Measurements from ENCODE around the gene SLC35E4.
"Not testable (repeated sequence)": the region's sequence is repeated elsewhere in the genome, so short reads cannot be mapped to it uniquely, and the experiment has no call there.

The SLC35E4 gene

DNA sequence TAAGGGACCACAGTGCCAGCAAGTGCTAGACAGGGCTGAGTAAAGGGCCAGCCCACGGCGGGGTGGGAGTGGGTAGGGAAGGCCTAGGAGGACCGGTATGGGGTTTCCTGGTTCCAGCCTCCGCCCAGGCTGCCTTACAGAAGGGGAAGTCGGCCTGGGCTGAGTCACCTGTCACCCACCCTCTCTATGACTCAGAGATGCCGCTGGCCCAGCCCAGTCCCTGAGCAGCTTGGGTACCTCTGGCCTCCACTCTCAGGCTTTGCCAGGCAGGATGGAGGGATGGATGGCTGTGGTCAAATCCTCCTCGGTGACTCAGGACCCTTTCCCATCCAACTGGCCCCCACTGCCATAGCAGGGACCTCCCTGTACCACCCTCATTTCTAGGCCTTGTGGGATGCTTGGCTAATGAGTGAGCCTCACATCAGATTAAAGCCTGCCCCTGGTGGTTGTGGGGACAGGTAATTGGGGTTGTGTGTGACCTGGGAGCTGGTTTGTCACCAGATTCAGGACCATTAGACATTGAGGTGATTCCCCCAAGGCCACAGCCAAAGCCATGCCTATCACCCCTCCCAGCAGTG is 13.9 kb downstream of the SLC35E4 start:
- peak; percentile 66 to 85 for DNase-seq (ENCODE audit: low read depth in 1 of 2, low spot score in 1 of 2)

DNA sequence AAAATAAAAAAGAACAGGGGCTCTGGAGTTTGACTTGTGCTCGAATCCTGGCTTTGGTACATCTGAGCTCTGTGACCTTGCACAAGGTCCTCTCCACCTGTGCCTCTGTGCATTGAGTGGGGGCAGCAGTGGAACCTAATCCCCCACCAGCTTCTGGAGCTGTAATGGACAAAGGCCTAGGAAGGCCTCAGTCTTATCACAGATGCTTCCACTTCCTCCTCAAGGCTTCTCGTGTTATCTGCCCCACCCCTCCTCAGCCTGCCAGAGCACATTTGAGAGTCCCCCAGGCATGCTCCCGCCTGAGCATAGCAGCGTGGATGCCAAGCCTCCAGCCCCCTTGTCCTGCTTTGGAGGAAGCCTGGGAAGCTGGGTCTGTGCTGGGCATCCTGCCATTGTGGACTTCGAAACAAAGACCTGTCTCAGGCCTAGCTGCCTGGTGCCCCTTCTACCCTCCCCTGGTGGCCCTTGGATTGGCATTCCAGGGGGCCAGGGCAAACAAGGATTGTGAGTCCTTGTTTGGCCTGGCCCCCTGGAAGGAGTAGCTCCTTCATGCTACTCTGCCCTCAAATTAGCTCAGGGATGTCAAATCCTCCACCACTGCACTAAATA is 15.0 kb downstream of the SLC35E4 start:
- DNase-seq (ENCODE audit: low read depth in 1 of 2, low spot score in 1 of 2) = no peak

DNA sequence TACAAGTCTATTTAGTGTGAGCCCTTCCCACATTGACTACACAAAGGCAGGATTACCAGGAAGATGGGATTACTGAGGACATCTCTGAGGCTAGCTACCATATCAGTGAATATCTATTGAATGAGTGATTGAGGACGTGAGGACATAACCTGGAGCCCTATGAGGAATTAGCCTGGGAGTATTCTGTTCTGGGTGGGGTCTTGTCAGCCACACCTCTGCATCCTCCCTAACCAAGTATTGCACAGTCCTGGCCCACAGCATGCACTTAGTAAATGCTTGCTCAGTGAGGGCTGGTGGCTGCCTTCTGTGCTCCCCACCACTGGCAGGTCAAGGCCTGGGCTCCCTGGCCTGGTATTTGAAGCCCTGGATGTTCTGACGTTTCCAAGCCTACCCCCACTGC is 17.3 kb downstream of the SLC35E4 start:
- no peak for DNase-seq (ENCODE audit: low read depth in 1 of 2, low spot score in 1 of 2)

DNA sequence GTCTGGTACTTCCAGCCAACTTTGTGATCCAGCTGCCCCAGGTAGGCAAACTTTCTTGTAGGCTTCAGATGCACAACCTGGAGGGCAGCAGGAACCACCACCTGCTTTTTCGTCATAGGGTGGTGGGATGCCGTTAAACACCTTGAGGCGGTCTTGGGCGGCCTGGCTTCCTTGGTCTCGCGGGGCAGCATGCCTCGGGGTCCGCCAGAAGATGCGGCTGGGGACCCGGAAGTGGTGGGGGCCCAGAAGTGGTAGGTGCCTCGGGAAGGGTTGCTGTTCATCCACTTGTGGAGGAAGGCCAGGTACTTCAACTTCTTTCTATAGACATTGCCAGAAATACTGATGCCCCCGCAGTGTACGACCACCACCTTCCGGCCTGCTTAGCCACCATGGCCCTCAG is 18.8 kb downstream of the SLC35E4 start:
- DNase-seq (ENCODE audit: low read depth in 1 of 2, low spot score in 1 of 2) = no peak

DNA sequence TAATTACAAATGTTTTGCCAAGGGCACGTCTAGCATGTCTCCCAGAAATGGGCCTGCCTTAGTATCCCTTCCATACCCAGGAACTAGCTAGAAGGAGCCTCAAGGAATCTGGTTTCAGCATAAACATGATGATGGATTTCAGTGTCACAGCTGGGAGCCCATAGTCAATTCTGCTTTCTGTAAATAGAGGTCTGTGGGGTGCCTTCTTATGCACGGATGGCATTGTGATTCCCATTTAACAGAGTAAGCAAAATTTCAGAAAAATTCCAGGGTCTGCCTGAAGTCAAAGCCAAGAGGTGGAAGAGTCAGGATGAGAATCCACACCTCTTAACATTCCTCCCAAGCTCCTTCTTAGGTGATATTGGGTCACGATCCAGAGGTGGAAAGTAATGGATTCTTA is 20.0 kb downstream of the SLC35E4 start:
- DNase-seq (ENCODE audit: low read depth in 1 of 2, low spot score in 1 of 2) = no peak

DNA sequence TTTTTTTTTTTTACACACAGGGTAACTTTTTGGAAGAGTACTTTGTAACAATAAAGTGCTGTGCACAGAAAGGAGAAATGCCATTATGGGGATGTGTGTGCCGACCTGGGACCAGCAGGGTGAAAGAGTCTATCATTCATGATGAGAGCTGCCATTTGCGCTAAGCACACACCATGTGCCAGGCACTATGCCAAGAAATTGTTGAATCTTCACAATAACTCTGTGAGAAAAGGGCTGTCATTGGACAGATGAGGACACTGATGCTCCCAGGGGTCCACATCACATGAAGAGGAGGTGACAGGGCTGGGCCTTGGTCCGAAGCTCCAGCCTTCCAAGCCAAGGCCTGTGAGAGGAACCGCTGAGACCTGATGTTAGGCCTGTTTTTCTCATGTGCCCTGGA is 26.5 kb downstream of the SLC35E4 start:
- no peak for DNase-seq (ENCODE audit: low read depth in 1 of 2, low spot score in 1 of 2)

DNA sequence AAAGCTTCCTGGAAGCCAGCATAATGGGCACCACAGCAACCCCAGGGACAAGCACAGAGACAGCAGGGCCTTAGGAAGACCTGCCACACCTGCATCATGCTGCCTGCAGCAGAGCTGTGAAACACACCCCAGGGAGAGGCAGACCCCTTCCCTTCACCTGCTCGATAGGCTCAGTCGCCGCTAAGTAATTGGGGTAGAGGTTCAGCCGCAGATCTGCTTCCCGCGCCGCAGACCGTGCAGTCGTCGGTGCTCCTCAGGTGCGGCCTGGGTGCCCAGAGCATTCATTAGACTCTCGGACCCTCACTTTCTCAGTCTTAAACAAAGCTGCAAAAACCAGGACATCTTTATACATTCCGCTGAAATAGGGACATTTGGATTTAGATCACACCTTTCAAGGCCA is 29.2 kb downstream of the SLC35E4 start:
- DNase-seq (ENCODE audit: low read depth in 1 of 2, low spot score in 1 of 2) = no peak

DNA sequence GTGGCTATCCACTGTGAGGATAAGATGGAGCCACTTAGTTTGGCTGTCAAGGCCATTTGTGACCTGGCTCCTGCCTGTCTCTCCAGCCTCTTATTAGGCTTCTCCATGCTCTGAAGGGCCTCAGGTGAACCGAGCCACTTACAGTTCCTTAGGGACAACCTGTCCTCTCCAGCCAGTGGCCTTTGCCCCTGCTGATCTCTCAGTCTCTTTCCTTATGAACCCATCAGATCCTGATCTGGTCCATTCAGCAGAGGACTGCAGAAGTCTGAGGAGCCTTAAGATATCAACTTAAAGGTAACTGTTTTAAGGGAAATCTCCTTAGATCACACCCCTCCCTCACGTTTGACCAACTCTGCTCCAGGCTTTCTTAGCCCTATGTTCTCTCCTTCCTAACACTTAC is 29.7 kb downstream of the SLC35E4 start:
- DNase-seq (ENCODE audit: low read depth in 1 of 2, low spot score in 1 of 2) = no peak

DNA sequence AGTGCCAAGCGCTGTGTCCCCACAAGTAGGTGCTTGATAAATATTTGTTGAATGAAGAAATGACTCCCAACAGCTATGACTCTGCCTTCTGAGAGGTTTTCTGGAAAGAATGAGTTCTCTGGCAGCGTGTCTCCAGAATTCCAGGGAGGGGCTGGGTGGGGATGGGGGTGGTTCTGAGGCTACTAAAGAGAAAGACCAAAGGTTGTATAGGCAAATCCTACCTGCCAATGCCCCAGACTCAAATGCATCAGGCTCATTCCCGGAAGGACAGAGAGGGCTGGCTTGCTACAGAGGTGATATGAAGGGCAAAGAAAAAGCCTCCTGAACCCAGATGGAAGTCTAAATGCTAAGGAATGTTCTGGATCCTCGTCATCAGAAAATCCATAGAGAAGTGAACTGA is 30.2 kb downstream of the SLC35E4 start:
- DNase-seq (ENCODE audit: low read depth in 1 of 2, low spot score in 1 of 2) = no peak

DNA sequence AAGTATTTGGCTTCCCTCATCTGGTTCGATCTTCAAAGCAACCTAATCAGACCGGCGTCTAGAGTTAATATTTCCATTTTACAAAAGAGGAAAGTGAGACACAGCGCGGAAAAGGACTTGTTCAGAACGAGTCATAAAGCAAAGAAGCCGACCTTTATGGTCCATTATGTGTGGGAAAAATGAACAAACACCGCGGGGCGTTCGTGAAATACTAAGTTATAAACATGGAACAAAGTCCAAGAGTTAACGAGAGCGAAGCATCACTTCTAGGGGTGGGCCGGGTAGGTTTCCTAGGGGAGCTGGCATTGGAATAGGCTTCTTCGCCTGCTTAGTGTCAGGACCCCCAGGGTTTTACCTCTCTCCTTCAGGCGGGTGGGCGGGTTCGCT is 31.5 kb downstream of the SLC35E4 start:
- no peak for DNase-seq (ENCODE audit: low read depth in 1 of 2, low spot score in 1 of 2)

DNA sequence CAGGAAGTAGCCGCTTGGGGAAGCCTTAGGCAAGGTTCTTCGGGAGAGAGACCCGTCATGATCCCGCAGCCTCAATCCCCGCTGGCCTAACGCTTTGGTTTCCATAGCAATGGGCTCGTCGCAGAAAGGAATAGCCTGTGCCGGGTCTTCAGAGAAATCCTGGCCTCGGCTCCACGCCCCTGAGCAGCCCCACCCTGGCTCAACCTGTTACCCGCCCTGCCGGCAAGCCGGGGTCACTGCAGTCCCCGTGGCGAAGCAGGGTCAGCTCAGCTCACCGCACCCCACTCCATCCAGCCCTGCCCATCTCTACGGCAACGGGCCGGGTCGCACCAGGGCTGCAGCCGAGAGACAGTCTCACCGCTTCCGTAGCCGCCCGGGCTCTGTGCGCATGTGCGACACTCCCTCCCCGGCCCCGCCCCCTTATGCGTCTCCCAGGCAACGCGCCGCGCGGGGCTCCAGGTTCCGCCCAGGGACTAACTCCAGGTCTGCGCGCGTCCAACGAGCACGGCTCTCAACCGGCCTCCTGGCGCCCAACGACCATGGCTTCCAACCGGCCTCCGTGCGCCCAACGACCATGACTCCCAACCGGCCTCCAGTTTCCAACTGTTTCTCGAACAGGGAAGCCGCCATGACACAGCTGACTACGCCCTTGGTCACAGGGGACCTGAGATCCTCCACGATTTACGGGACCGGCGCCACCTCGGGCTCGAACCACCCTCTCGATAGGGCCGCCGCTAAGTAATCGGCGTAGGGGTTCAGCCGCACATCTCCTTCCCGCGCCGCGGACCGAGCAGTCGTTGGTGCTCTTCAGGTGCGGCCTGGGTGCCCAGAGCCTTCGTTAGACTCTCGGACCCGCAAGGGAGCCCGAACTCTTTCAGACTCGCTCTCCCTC is 32.2 kb downstream of the SLC35E4 start, which contains the start of gene DUSP18:
TSS of gene DUSP18 (minus strand) at position 382 of the 892 bp plus-strand sequence. CDS start 3,872 bp downstream, outside the sequence.
- peak; percentile 91 to 96 for DNase-seq (ENCODE audit: low read depth in 1 of 2, low spot score in 1 of 2)

DNA sequence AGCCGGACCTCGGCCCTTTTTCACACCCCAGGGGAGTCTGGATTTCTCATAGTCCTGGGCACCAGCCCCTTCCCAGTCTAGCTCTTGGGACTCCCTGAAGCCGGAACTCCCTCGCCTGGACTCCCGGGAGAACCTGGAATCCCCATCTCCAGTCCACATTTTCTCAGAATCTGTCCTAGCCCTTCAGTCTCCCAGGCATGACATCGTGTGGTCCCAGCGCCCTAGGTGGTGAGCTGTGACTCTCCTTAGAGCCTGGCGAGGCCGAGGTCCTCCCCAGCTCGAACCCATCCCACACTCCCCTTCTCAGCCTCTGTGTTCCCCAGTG is 32.8 kb downstream of the SLC35E4 start:
- no peak for DNase-seq (ENCODE audit: low read depth in 1 of 2, low spot score in 1 of 2)

DNA sequence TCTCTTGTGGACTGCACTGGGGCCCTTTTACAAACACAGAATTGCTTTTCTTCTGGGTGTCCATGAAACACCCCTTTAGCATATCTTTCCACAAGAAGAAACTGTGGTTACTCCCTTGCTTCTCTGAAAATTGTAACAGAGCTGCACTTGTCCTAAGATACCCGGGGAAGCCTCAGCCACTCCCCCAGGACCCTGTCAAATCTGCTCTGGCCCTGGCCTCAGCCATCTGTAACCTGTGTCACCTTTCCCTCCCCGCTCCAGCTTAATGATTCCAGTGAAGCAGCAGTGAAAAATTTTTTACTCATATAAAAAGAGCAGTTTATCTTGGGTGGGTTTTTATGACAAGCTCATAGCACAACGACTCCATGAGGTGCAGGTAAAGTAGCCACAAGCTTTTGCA is 35.5 kb downstream of the SLC35E4 start:
- no peak for DNase-seq (ENCODE audit: low read depth in 1 of 2, low spot score in 1 of 2)

DNA sequence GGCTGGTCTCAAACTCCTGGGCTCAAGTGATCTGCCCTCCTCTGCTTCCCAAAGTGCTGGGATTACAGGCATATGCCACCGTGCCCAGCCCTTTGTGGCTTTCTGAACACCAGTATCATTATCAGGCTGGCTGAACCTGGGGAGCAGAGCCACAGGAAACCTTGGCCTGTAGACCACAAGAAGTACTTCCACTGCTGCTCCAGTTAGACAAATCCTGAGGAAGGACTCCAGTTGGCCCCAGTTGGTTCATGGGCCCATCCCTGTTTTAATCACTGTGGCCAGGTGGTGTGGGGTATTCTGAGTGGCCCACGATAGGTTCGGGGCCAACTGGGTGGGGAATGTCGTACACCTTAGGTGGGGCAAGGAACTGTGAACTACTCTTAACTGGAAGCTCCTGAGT is 37.6 kb downstream of the SLC35E4 start:
- DNase-seq (ENCODE audit: low read depth in 1 of 2, low spot score in 1 of 2) = no peak

DNA sequence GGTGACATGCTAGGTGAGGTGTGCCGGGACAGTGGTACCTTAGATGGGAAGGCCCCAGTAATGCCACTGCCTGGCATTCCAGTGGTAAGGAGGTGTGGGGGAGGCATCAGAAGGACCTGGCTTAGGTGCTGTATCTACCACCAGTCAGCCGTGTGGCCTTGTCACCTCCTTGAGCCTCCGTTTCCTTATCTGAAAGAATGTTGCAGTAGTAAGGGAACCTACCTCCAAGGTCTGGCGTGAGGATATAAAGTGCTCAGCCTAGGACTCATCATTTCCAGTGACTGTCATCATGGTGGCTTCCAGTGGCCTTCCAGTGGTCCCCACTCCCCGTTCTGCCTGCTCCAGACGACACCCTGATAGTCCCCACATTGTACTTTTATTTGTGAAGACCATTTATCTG is 38.9 kb downstream of the SLC35E4 start:
- no peak for DNase-seq (ENCODE audit: low read depth in 1 of 2, low spot score in 1 of 2)

DNA sequence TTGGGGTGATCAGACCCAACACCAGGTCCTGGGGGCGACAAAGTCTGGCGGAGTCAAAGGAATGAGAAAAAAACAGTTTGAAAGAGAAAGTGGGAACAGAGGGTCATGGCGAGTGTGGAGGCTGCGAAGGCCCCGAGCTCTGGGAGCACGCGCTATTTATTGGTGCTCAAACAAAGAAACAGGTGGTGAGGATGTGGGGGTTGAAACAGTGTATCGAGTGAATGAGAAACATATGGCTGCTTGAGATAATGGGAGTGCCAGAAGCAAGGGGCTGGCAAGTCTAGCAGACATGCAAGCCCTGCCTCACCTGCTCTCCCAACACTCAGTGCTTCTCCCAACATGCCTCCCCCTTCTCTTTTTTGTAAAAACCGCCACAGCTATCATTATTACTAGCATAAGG is 39.9 kb downstream of the SLC35E4 start:
- DNase-seq (ENCODE audit: low read depth in 1 of 2, low spot score in 1 of 2) = no peak

DNA sequence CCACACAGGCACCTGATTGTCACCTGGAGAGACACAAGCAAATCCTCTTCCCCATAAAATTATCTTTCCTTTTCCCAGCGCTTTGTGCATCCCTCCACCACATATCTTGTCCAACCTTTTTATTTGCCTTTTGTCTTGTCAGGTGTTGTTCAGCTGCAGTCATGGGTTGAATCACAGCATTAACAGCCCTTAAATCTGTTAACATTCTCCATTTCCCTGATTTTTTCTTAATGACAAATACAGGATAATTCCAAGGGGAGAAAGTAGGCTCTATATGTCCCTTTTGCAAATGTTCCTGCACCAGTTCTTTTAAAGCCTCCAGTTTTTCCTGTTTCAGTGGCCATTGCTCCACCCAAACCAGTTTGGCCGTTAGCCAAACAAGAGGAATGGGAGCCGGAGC is 41.0 kb downstream of the SLC35E4 start:
- not testable (repeated sequence) for DNase-seq (ENCODE audit: low read depth in 1 of 2, low spot score in 1 of 2)

DNA sequence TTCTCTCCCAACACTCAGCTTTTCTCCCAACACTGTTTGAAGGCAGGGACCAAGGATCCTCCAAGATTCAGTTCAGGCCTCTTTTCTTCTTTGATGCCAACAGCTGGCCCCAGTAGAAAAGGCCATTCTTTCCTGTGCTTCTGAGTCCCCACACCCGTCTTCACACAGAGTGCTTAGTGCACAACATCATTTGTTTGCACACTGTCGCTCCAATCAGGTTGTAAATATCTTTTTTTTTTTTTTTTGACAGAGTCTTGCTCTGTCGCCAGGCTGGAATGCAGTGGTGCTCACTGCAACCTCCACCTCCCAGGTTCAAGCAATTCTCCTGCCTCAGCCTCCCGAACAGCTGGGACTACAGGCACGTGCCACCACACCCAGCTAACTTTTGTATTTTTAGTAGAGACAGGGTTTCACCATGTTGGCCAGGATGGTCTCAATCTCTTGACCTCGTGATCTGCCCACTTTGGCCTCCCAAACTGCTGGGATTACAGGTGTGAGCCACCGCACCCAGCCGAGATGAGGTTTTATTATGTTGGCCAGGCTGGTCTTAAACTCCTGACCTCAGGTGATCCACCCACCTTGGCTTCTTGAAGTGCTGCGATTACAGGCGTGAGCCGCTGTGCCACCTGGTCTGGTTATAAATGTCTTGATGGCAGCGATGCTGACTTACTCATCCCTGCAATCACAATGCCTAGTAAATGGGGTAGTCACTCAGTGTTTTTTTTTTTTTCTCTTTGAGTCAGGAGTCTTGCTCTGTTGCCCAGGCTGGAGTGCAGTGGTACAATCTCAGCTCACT is 44.5 kb downstream of the SLC35E4 start:
- DNase-seq (ENCODE audit: low read depth in 1 of 2, low spot score in 1 of 2) = not testable (repeated sequence)

DNA sequence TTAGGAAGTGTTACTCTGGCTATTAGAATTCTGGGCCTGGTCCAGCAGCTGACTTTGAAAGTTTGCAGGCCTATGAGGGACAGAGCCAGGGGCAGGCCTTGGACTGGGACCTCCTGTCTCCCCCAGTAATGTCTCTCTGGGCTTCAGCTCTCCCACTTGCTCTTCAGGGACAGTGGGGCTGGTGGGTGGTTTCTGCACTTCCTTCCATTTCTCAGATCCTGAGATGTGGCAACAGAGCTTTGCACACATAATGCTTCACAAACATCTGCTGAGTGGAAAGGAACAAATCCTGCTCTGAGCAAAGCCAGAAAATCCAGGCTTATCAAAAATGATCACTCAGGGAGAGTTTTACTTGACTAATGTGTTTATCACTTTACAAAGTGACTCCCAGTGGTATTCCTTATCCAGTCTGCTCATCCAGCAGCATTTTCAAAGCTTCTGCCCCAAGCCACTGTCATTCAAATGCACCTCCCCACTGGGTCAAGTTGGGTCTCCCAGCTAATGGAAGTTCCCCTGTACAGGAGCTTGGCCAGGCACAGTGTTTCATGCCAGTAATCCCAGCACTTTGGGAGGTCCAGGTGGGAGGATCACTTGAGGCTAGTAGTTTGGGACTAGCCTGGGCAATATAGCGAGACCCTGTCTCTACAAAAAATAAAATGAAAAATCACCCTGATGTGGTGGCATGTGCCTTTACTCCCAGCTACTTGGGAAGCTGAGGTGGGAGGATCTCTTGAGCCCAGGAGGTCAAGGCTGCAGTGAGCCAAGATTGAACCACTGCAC is 45.6 kb downstream of the SLC35E4 start:
- no peak for DNase-seq (ENCODE audit: low read depth in 1 of 2, low spot score in 1 of 2)

DNA sequence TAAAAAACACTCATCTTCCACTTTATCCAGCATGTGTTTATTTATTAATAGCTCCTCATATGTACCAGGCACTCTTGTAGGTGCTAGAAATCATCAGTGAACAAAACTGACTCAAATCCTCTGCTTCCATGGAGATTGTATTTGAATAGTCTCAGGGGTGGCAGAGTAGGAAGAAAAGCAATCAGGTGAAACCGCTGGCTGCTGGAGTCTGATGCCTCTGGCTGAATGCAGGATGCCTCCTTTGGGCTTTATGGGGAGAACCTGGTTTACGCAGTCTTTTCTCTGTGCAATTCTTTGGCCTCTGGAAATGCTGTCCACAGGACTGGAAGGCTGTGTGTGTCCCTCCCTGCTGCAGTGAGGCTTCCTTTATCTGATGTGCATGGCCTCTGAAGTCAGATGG is 46.2 kb downstream of the SLC35E4 start:
- no peak for DNase-seq (ENCODE audit: low read depth in 1 of 2, low spot score in 1 of 2)

DNA sequence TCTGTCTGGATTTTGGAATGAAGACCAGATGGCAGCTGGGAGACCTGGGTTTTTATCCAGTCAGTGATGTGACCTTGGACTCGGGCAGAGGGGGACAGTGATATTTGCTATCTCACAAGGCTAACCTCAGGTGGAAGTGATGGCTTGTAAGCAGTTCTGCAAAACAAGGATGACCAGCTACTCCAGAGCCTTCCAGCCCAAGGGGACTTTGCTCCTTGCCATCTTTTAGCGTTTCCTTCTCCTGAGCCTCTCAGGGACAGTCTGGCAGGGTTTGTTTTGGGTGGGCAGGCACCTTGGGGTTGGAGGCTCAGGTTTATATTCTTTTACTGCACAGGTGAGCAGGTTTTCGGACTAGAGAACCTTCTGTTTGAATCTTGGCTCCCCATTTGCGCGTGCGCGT is 49.6 kb downstream of the SLC35E4 start:
- DNase-seq (ENCODE audit: low read depth in 1 of 2, low spot score in 1 of 2) = no peak
